ENCODE data around the gene OR10G3.

OR10G3 gene

GRCh38 chr14:21521501-21521900, 58.4 kb downstream of the OR10G3 start:
- 93% methylated on average over 2 of the region's 2 CpGs for WGBS
- Histone ChIP-seq H3K27ac (ENCODE audit: low read depth, low read length) (no peak overlapping the region), H3K36me3 (ENCODE audit: insufficient read depth, low read length) (peaks cover 56% of the 10 kb centered on the region), H3K9ac (ENCODE audit: low read depth, low read length) (no peak overlapping the region), H3K4me1 (ENCODE audit: insufficient read depth, low read length) (peaks cover 34% of the 10 kb centered on the region), H3K27me3 (ENCODE audit: insufficient read depth, low read length) (no peaks in the 10 kb centered on the region), H3K4me3 (ENCODE audit: low read length) (no peak overlapping the region), H3K9me3 (ENCODE audit: insufficient read depth, low read depth, low read length) (no peaks in the 10 kb centered on the region)

GRCh38 chr14:21520767-21521166, 59.1 kb downstream of the OR10G3 start:
- H3K36me3 ChIP-seq (ENCODE audit: insufficient read depth, low read length), result peaks cover 56% of the 10 kb centered on the region

GRCh38 chr14:21518725-21519124, 61.2 kb downstream of the OR10G3 start:
- Histone ChIP-seq H3K4me3 (ENCODE audit: low read length) (no peak overlapping the region), H3K27ac (ENCODE audit: low read depth, low read length) (no peak overlapping the region), H3K36me3 (ENCODE audit: insufficient read depth, low read length) (peaks cover 38% of the 10 kb centered on the region), H3K9ac (ENCODE audit: low read depth, low read length) (no peak overlapping the region), H3K9me3 (ENCODE audit: insufficient read depth, low read depth, low read length) (no peaks in the 10 kb centered on the region), H3K27me3 (ENCODE audit: insufficient read depth, low read length) (no peaks in the 10 kb centered on the region), H3K4me1 (ENCODE audit: insufficient read depth, low read length) (peaks cover 30% of the 10 kb centered on the region)
- 83% methylated on average over 2 of the region's 2 CpGs for WGBS

More at GRCh38 chr14:21520767-21521166, 59.1 kb downstream of the OR10G3 start:
- no peaks in the 10 kb centered on the region for H3K9me3 ChIP-seq (ENCODE audit: insufficient read depth, low read depth, low read length)
- peaks cover 34% of the 10 kb centered on the region for H3K4me1 ChIP-seq (ENCODE audit: insufficient read depth, low read length)
- H3K9ac ChIP-seq (ENCODE audit: low read depth, low read length), result no peak overlapping the region
- no peak overlapping the region for H3K4me3 ChIP-seq (ENCODE audit: low read length)
- WGBS, result 100% methylated on average over 1 of the region's 1 CpG
- peak overlapping the region; percentile 42; the same call in 1 of the 2 replicates for H3K27ac ChIP-seq (ENCODE audit: low read depth, low read length)
- H3K27me3 ChIP-seq (ENCODE audit: insufficient read depth, low read length), result no peaks in the 10 kb centered on the region

Measured in HUES64 (cell line).